IPS DF 6.9 (cell line): ENCODE results near the gene CST11.

ENCODE experiments used
- DNase-seq: peaks from one replicate; pipeline ENCODE4 v3.0.0-alpha.2; 2013; ENCODE audit warnings: low read depth, low spot score
- H3K27ac ChIP-seq: one replicate; pipeline ENCODE4 v1.5.1; 2013; ENCODE audit warnings: low read length, control low read depth
- H3K27me3 ChIP-seq: 2 replicates; pipeline ENCODE4 v1.6.1; 2013; ENCODE audit warnings: mild to moderate bottlenecking, low read length; ENCODE audit not compliant: control insufficient read depth, insufficient read depth
- H3K36me3 ChIP-seq: 2 replicates; pipeline ENCODE4 v1.6.1; 2013; ENCODE audit warnings: low read length; ENCODE audit not compliant: control insufficient read depth, insufficient read depth
- H3K4me1 ChIP-seq: 2 replicates; pipeline ENCODE4 v1.6.1; 2013; ENCODE audit warnings: low read length; ENCODE audit not compliant: control insufficient read depth, insufficient read depth
- H3K4me3 ChIP-seq: 2 replicates; pipeline ENCODE4 v1.5.1; 2013; ENCODE audit warnings: mild to moderate bottlenecking, low read length
- H3K9me3 ChIP-seq: 2 replicates; pipeline ENCODE4 v1.6.1; 2013; ENCODE audit warnings: low read length, inconsistent platforms; ENCODE audit not compliant: control insufficient read depth, insufficient read depth
- WGBS: extraction: QIAGEN DNeasy Blood & Tissue Kit; methylation state at CpG from one replicate; pipeline ENCODE4 v1.1.7; 2013; ENCODE audit warnings: mixed read lengths, missing lambda C conversion rate; ENCODE audit not compliant: insufficient read length, insufficient coverage; 5-methylcytosine and 5-hydroxymethylcytosine counted together

Gene CST11

GRCh38 chr20:23441850-23442313 lies 10.8 kb downstream of the CST11 start:
- Histone ChIP-seq H3K36me3 (no peaks in the 10 kb centered on the region), H3K4me3 (no peak overlapping the region), H3K4me1 (no peaks in the 10 kb centered on the region; the same call in 1 of the 2 replicates), H3K27me3 (no peaks in the 10 kb centered on the region), H3K27ac (no peak overlapping the region), H3K9me3 (no peaks in the 10 kb centered on the region)
- no CpG with 5 or more reads among the region's 8 CpGs for WGBS
- DNase-seq: peak; percentile 89

- H3K27ac ChIP-seq: no peak overlapping the region
- H3K4me3 ChIP-seq: no peak overlapping the region
- DNase-seq: no peak
- no peaks in the 10 kb centered on the region for H3K27me3 ChIP-seq
- WGBS: no CpG with 5 or more reads among the region's 2 CpGs
- H3K9me3 ChIP-seq: no peaks in the 10 kb centered on the region
- no peaks in the 10 kb centered on the region for H3K4me1 ChIP-seq
- H3K36me3 ChIP-seq: no peaks in the 10 kb centered on the region
These were observed 12.7 kb downstream of the CST11 start for GRCh38 chr20:23440004-23440403.

- H3K4me1 ChIP-seq: no peaks in the 10 kb centered on the region
- DNase-seq: no peak
- no peaks in the 10 kb centered on the region for H3K27me3 ChIP-seq
- no CpG with 5 or more reads among the region's 5 CpGs for WGBS
- no peak overlapping the region for H3K4me3 ChIP-seq
- no peak overlapping the region for H3K27ac ChIP-seq
- H3K9me3 ChIP-seq: no peaks in the 10 kb centered on the region
- no peaks in the 10 kb centered on the region for H3K36me3 ChIP-seq
These were observed 14.0 kb downstream of the CST11 start for GRCh38 chr20:23438661-23439060.

- H3K4me1 ChIP-seq: no peaks in the 10 kb centered on the region
- no peak overlapping the region for H3K4me3 ChIP-seq
- H3K36me3 ChIP-seq: no peaks in the 10 kb centered on the region
- no peak overlapping the region for H3K27ac ChIP-seq
- no peaks in the 10 kb centered on the region for H3K9me3 ChIP-seq
- DNase-seq: no peak
- H3K27me3 ChIP-seq: no peaks in the 10 kb centered on the region
- no CpG with 5 or more reads among the region's 9 CpGs for WGBS
These were observed 15.4 kb downstream of the CST11 start for GRCh38 chr20:23437126-23437899.

- H3K27ac ChIP-seq: no peak overlapping the region
- no peaks in the 10 kb centered on the region for H3K4me1 ChIP-seq
- no peak overlapping the region for H3K4me3 ChIP-seq
- H3K9me3 ChIP-seq: no peaks in the 10 kb centered on the region
- H3K36me3 ChIP-seq: no peaks in the 10 kb centered on the region
- DNase-seq: no peak
- H3K27me3 ChIP-seq: no peaks in the 10 kb centered on the region
- WGBS: no CpG with 5 or more reads among the region's 3 CpGs
These were observed 16.0 kb downstream of the CST11 start for GRCh38 chr20:23436681-23437080.

- no peak overlapping the region for H3K27ac ChIP-seq
- no peak for DNase-seq
- no peak overlapping the region for H3K4me3 ChIP-seq
- H3K9me3 ChIP-seq: no peaks in the 10 kb centered on the region
- no peaks in the 10 kb centered on the region for H3K27me3 ChIP-seq
- H3K4me1 ChIP-seq: no peaks in the 10 kb centered on the region
- no peaks in the 10 kb centered on the region for H3K36me3 ChIP-seq
- WGBS: no CpG with 5 or more reads among the region's 11 CpGs
These were observed 16.8 kb downstream of the CST11 start for GRCh38 chr20:23435626-23436539.

- Histone ChIP-seq H3K4me1 (no peaks in the 10 kb centered on the region), H3K4me3 (no peak overlapping the region), H3K27me3 (no peaks in the 10 kb centered on the region), H3K36me3 (no peaks in the 10 kb centered on the region), H3K27ac (no peak overlapping the region), H3K9me3 (no peaks in the 10 kb centered on the region)
- DNase-seq: no peak
- WGBS: no CpG with 5 or more reads among the region's 7 CpGs
These were observed 18.0 kb downstream of the CST11 start for GRCh38 chr20:23434521-23435313.

GRCh38 chr20:23433628-23434027 lies 19.0 kb downstream of the CST11 start:
- no CpG with 5 or more reads among the region's 3 CpGs for WGBS
- no peak overlapping the region for H3K27ac ChIP-seq
- DNase-seq: no peak
- H3K36me3 ChIP-seq: no peaks in the 10 kb centered on the region
- no peaks in the 10 kb centered on the region for H3K4me1 ChIP-seq
- no peak overlapping the region for H3K4me3 ChIP-seq
- H3K9me3 ChIP-seq: no peaks in the 10 kb centered on the region
- H3K27me3 ChIP-seq: no peaks in the 10 kb centered on the region

- no peak overlapping the region for H3K27ac ChIP-seq
- no peak for DNase-seq
- no peaks in the 10 kb centered on the region for H3K36me3 ChIP-seq
- WGBS: no CpG with 5 or more reads among the region's 9 CpGs
- H3K27me3 ChIP-seq: no peaks in the 10 kb centered on the region
- no peaks in the 10 kb centered on the region for H3K9me3 ChIP-seq
- no peaks in the 10 kb centered on the region; the same call in 1 of the 2 replicates for H3K4me1 ChIP-seq
- H3K4me3 ChIP-seq: no peak overlapping the region
These were observed 27.5 kb downstream of the CST11 start for GRCh38 chr20:23425129-23425528.
